K562 (cell line): ENCODE measurements around the gene COLQ. TPM values are rescaled to one million over a fixed set of nuclear protein-coding genes. Genes with fewer than 3 reads are reported as not detected.

Source experiments
- BRCA1 ChIP-seq, 2 experiments: fragments of 450-650 bp in 1 of 2; sonication (generic) in 1 of 2; formaldehyde crosslinking in 1 of 2; IDR thresholded peaks; 2 replicates each; pipeline versions ENCODE4 v1.5.0 to v1.6.1; 2017 to 2020; ENCODE audit warnings: mild to moderate bottlenecking in 1 of 2, missing genetic modification reagents in 1 of 2
- GATAD2A ChIP-seq: fragments of 450-650 bp; IDR thresholded peaks from 2 replicates; pipeline ENCODE4 v1.6.1; 2017
- HNRNPH1 ChIP-seq: fragments of 200-400 bp; formaldehyde crosslinking; optimal IDR thresholded peaks from 2 replicates; pipeline ENCODE3; 2017; ENCODE audit warnings: low read depth, mild to moderate bottlenecking, low read length, moderate library complexity
- MGA ChIP-seq: fragments of 450-650 bp; IDR thresholded peaks from 2 replicates; pipeline ENCODE4 v1.6.1; 2016; ENCODE audit warnings: mild to moderate bottlenecking, moderate library complexity
- NFE2 ChIP-seq: IDR thresholded peaks from 2 replicates; pipeline ENCODE4 v1.6.1; 2014; ENCODE audit warnings: antibody characterized with exemption, low read depth
- TEAD2 ChIP-seq: fragments of 450-650 bp; IDR thresholded peaks from 2 replicates; pipeline ENCODE4 v1.6.1; 2016; ENCODE audit warnings: missing genetic modification characterization, control low read depth, missing compliant biosample characterization
- USF2 ChIP-seq: sonication (generic); formaldehyde crosslinking; IDR thresholded peaks from 2 replicates; pipeline ENCODE4 v1.5.0; 2020; ENCODE audit warnings: missing genetic modification reagents
- ZBTB43 ChIP-seq: sonication (generic); formaldehyde crosslinking; IDR thresholded peaks from 2 replicates; pipeline ENCODE4 v1.8.0; 2023; ENCODE audit warnings: mild to moderate bottlenecking, missing genetic modification reagents
- ZBTB7A ChIP-seq: IDR thresholded peaks from 2 replicates; pipeline ENCODE4 v1.6.1; 2011; ENCODE audit warnings: low read depth, mild to moderate bottlenecking, low read length, moderate library complexity, borderline replicate concordance; ENCODE audit not compliant: control insufficient read depth
- ZBTB9 ChIP-seq: fragments of 450-650 bp; formaldehyde crosslinking; IDR thresholded peaks from 2 replicates; pipeline ENCODE4 v1.4.0; 2020; ENCODE audit warnings: mild to moderate bottlenecking, moderate library complexity
- ZNF444 ChIP-seq: fragments of 250-450 bp; sonication (Bioruptor Pico); IDR thresholded peaks from 2 replicates; pipeline ENCODE4 v1.4.0; 2020; ENCODE audit warnings: mild to moderate bottlenecking, moderate library complexity
- polyA plus RNA-seq, 8 experiments: library from polyadenylated mRNA; depleted of rRNA in 4 of 8; stranded (reverse) in 5 of 8; unstranded in 3 of 8; fragments of >200 nt; fragmentation: Nextera tagmentation in 2 of 8; fragmentation: Illumina TruSeq in 1 of 8; extraction: Ambion mirVana in 2 of 8; extraction: Trizol in 1 of 8; gene quantifications; 2 replicates each; pipeline versions ENCODE4 v1.2.1 to v1.2.3, GENCODE V29; 2011 to 2014; ENCODE audit warnings: inconsistent platforms in 1 of 8, missing spikeins in 1 of 8
- total RNA-seq, 7 experiments: library from RNA; depleted of rRNA in 6 of 7; stranded (reverse); fragments of >200 nt in 6 of 7; fragmentation: Illumina TruSeq in 2 of 7; extraction: Trizol in 2 of 7; gene quantifications; 2 replicates each; pipeline versions ENCODE4 v1.2.1 to v1.2.3, GENCODE V29; 2011 to 2021; ENCODE audit warnings: low replicate concordance in 1 of 7

Gene COLQ
- total and polyA plus RNA-seq, 9 of the 15 experiments (the other 6 are each of a cell fraction or from before 2014, with no cell fraction given) = 0.04 to 0.36 (median 0.27) TPM; not detected in 4

GRCh38 chr3:15427182-15427880 lies 94.2 kb downstream of the COLQ start, which contains the start of the genes EAF1 and METTL6 (continued):
- no peak; the same call in 1 of the 2 replicates for TF ChIP-seq MGA
- TF ChIP-seq ZBTB7A = peak; percentile 86; the same call in 1 of the 2 replicates
- TF ChIP-seq ZBTB9 (CRISPR knock-in tag) = 0 out of 2 replicates have a peak, but pooled peaks have one; percentile 48
- no peak for TF ChIP-seq HNRNPH1
- no peak for TF ChIP-seq NFE2
- TF ChIP-seq BRCA1 (IDR thresholded peaks at IDR 0.05) = no peak
- TF ChIP-seq BRCA1 (CRISPR knock-in tag; IDR thresholded peaks at IDR 0.05) = no peak
- 0 out of 2 replicates have a peak, but pooled peaks have one; percentile 11 for TF ChIP-seq USF2 (CRISPR knock-in tag)
- TF ChIP-seq ZBTB43 (CRISPR knock-in tag) = peak; percentile 23; the same call in 1 of the 2 replicates
- no peak for TF ChIP-seq ZNF444 (CRISPR knock-in tag)
- no peak for TF ChIP-seq GATAD2A
- TF ChIP-seq TEAD2 = no peak
